ENCODE results near the gene RNF135. TPM values are rescaled to one million over a fixed set of nuclear protein-coding genes. Genes with fewer than 3 reads are reported as not detected.
"Not testable (repeated sequence)": the region's sequence is repeated elsewhere in the genome, so short reads cannot be mapped to it uniquely, and the experiment has no call there.

RNF135 gene
- total RNA-seq, 1 donor = 11.2 TPM

DNA sequence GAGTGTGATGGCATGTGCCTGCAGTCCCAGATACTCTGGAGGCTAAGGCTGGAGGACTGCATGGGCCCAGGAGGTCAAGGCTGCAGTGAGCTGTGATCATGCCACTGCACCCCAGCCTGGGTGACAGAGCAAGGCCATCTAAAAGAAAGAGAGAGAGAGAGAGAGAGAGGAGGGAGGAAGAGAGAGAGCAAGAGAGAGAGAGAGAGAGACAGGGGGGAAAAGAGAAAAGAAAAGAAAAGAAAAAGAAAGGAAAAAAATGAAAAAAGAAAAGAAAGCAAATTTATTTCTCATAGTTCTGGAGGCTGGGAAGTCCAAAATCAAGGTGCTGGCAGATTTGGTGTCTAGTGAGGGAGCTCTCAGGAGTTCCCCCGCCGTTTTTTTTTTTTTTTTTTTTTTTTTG is 33.3 kb downstream of the RNF135 start:
- H3K4me3 ChIP-seq (ENCODE audit: insufficient read depth, low read length) = no peak overlapping the region
- peaks cover 31% of the 10 kb centered on the region for H3K36me3 ChIP-seq (ENCODE audit: insufficient read depth, low read length)
- H2AFZ ChIP-seq (ENCODE audit: low read length) = no peak overlapping the region
- no peaks in the 10 kb centered on the region for H3K9me3 ChIP-seq (ENCODE audit: low read depth, low read length)
- no peak overlapping the region for H3K27ac ChIP-seq (ENCODE audit: low read depth, low read length)
- peaks cover 9% of the 10 kb centered on the region for H3K4me1 ChIP-seq (ENCODE audit: insufficient read depth, low read length)
- TF ChIP-seq, protein P1, sequence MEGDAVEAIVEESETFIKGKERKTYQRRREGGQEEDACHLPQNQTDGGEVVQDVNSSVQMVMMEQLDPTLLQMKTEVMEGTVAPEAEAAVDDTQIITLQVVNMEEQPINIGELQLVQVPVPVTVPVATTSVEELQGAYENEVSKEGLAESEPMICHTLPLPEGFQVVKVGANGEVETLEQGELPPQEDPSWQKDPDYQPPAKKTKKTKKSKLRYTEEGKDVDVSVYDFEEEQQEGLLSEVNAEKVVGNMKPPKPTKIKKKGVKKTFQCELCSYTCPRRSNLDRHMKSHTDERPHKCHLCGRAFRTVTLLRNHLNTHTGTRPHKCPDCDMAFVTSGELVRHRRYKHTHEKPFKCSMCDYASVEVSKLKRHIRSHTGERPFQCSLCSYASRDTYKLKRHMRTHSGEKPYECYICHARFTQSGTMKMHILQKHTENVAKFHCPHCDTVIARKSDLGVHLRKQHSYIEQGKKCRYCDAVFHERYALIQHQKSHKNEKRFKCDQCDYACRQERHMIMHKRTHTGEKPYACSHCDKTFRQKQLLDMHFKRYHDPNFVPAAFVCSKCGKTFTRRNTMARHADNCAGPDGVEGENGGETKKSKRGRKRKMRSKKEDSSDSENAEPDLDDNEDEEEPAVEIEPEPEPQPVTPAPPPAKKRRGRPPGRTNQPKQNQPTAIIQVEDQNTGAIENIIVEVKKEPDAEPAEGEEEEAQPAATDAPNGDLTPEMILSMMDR (IDR thresholded peaks at IDR 0.05; ENCODE audit: extremely low read depth, low read depth, low read length) = no peak
- peaks cover 8% of the 10 kb centered on the region for H3K79me2 ChIP-seq (ENCODE audit: insufficient read depth, low read length)
- H3K4me2 ChIP-seq (ENCODE audit: insufficient read depth, low read length) = no peak overlapping the region
- no peaks in the 10 kb centered on the region for H3K27me3 ChIP-seq (ENCODE audit: insufficient read depth, low read length)
- DNase-seq (ENCODE audit: insufficient read length, low spot score, missing footprints) = no peak
- no peaks in the 10 kb centered on the region for H4K20me1 ChIP-seq (ENCODE audit: insufficient read depth, low read length)

DNA sequence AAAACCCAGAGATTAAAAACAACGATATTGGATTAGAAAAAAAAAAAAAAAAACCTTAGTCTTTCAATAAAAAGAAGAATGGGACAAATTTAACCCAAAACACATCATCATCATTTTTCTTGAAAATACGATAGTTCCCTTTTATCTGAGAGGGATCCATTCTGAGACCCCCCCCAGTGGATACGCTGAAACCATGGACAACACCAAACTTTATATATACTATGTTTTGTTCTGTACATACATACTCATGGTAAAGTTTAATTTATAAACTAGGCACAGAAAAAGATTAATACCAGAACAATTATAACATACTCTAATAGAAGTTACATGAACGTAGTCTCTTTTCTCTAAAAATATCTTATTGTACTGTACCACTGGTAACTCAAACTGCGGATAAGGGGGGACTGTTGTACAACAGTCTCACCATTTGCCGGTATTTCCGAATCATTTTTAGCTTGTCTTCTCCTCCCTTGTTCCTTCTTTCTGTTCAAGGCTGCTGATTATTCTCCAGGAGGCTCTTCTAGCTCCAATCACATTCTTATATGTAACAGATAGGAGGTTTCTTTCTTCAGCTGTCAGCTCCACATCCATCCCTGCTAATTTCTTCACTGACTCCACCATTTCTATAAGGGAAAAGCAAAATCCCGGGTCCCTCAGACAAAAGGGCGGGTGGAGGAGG is 37.0 kb downstream of the RNF135 start:
- peak overlapping the region; percentile 82 for H3K4me3 ChIP-seq (ENCODE audit: insufficient read depth, low read length)
- H3K27ac ChIP-seq (ENCODE audit: low read depth, low read length) = peak overlapping the region; percentile 26
- H3K27me3 ChIP-seq (ENCODE audit: insufficient read depth, low read length) = no peaks in the 10 kb centered on the region
- peaks cover 8% of the 10 kb centered on the region for H3K79me2 ChIP-seq (ENCODE audit: insufficient read depth, low read length)
- peaks cover 13% of the 10 kb centered on the region for H3K36me3 ChIP-seq (ENCODE audit: insufficient read depth, low read length)
- H2AFZ ChIP-seq (ENCODE audit: low read length) = peak overlapping the region; percentile 90
- H3K4me2 ChIP-seq (ENCODE audit: insufficient read depth, low read length) = peak overlapping the region; percentile 79
- no peak for DNase-seq (ENCODE audit: insufficient read length, low spot score, missing footprints)
- TF ChIP-seq, protein P1 (IDR thresholded peaks at IDR 0.05; ENCODE audit: extremely low read depth, low read depth, low read length) = no peak
- H3K9me3 ChIP-seq (ENCODE audit: low read depth, low read length) = no peaks in the 10 kb centered on the region
- peaks cover 26% of the 10 kb centered on the region for H3K4me1 ChIP-seq (ENCODE audit: insufficient read depth, low read length)
- H4K20me1 ChIP-seq (ENCODE audit: insufficient read depth, low read length) = no peaks in the 10 kb centered on the region

DNA sequence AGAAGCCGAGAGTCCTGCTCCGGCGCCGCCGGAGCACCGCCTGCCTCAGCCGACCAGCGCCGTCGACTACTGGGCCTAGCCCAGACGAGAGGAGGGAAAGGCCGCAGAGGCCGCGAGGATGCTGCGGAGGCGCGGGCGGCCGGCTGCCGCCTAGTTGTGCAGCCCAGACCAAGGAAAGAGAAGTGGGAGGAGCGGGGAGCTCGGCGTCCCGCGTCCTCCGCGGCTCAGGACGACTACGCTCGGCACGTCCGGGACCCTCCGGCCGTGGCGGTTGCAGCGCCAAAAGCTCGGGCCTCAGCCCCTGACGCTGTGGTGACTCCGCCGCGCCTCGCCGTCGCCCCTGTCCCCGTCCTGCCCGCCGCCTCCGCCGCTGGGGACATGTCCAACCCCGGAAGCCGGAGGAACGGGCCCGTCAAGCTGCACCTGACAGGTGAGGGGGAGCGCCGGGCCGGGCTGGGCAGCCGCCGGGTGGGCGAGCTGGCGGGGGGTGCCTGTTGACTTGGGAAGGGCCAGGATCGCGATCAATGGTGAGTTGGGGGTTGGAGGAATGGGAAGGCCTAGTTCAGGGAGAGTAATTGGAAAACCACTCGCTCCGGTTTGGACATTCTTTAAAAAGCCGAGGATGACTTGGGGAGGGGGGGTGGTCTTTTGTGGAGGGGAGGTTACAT is 37.7 kb downstream of the RNF135 start:
- TF ChIP-seq, protein P1 (IDR thresholded peaks at IDR 0.05; ENCODE audit: extremely low read depth, low read depth, low read length) = no peak
- no peaks in the 10 kb centered on the region for H4K20me1 ChIP-seq (ENCODE audit: insufficient read depth, low read length)
- peak overlapping the region; percentile 90 for H2AFZ ChIP-seq (ENCODE audit: low read length)
- peaks cover 11% of the 10 kb centered on the region for H3K36me3 ChIP-seq (ENCODE audit: insufficient read depth, low read length)
- H3K4me1 ChIP-seq (ENCODE audit: insufficient read depth, low read length) = peaks cover 26% of the 10 kb centered on the region
- no peaks in the 10 kb centered on the region for H3K27me3 ChIP-seq (ENCODE audit: insufficient read depth, low read length)
- peak; percentile 91 for DNase-seq (ENCODE audit: insufficient read length, low spot score, missing footprints)
- H3K4me2 ChIP-seq (ENCODE audit: insufficient read depth, low read length) = peak overlapping the region; percentile 79
- no peaks in the 10 kb centered on the region for H3K9me3 ChIP-seq (ENCODE audit: low read depth, low read length)
- H3K79me2 ChIP-seq (ENCODE audit: insufficient read depth, low read length) = peaks cover 14% of the 10 kb centered on the region
- peak overlapping the region; percentile 26 for H3K27ac ChIP-seq (ENCODE audit: low read depth, low read length)
- peak overlapping the region; percentile 82 for H3K4me3 ChIP-seq (ENCODE audit: insufficient read depth, low read length)

DNA sequence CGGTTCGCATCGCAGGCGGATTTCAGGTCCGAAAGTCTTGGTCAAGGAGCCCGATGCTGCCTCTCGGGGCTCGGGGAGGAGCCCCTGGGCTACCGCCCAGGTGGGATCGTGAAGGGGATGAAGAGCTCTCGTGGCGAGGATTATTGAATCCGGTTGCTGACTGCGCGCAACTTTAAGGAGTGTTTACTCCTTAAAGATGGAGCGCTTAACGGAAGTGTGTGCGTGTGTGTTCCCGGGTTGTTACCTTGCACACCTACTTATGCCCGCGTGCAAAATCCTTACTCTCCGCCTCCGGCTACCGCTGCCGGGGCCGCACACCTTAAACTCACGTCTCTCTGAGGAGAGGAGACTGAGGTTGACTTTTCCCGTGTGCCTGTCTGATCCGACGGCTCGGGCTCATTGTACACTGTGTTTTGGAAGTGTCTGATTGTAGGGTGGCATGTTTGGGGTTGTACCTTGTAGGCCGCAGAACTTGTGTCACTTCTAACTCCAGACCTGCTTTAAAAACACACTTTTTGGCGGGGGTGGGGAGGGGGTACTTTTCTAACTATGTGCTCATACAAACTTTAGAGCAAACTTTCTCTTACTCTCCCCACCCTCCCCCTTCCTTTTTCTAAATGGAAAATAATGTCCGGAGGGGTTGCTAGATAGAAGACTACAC is 38.3 kb downstream of the RNF135 start:
- peak; percentile 72 for DNase-seq (ENCODE audit: insufficient read length, low spot score, missing footprints)
- H3K4me2 ChIP-seq (ENCODE audit: insufficient read depth, low read length) = peak overlapping the region; percentile 79
- H3K36me3 ChIP-seq (ENCODE audit: insufficient read depth, low read length); H4K20me1 ChIP-seq (ENCODE audit: insufficient read depth, low read length); H3K9me3 ChIP-seq (ENCODE audit: low read depth, low read length); H3K27me3 ChIP-seq (ENCODE audit: insufficient read depth, low read length): not testable (repeated sequence)
- peak overlapping the region; percentile 26 for H3K27ac ChIP-seq (ENCODE audit: low read depth, low read length)
- H3K4me3 ChIP-seq (ENCODE audit: insufficient read depth, low read length) = peak overlapping the region; percentile 82
- peaks cover 20% of the 10 kb centered on the region for H3K79me2 ChIP-seq (ENCODE audit: insufficient read depth, low read length)
- H3K4me1 ChIP-seq (ENCODE audit: insufficient read depth, low read length) = peaks cover 26% of the 10 kb centered on the region
- peak overlapping the region; percentile 90 for H2AFZ ChIP-seq (ENCODE audit: low read length)

DNA sequence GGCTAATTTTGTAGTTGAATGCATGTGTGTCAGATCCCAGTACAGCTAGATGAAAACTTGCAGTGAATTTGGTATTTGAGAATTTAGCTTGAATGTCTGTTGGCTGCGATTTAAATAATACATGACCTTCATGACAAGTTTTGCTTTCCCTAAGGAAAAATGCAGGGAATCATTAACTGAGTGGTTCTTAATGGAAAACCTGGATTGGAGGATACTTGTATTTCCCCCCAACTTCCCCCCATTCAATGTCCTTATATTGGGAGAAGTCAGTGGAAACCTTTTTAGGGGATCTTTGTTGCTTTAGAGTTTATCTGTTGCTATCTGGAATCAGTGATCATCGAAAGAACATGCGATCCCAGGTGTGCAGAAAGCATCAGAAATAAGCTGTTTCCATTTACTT is 39.2 kb downstream of the RNF135 start:
- H3K4me1 ChIP-seq (ENCODE audit: insufficient read depth, low read length) = peaks cover 26% of the 10 kb centered on the region
- H3K4me2 ChIP-seq (ENCODE audit: insufficient read depth, low read length) = peak overlapping the region; percentile 77
- H3K9me3 ChIP-seq (ENCODE audit: low read depth, low read length); H3K27me3 ChIP-seq (ENCODE audit: insufficient read depth, low read length); H4K20me1 ChIP-seq (ENCODE audit: insufficient read depth, low read length); DNase-seq (ENCODE audit: insufficient read length, low spot score, missing footprints); H2AFZ ChIP-seq (ENCODE audit: low read length); H3K36me3 ChIP-seq (ENCODE audit: insufficient read depth, low read length): not testable (repeated sequence)
- H3K27ac ChIP-seq (ENCODE audit: low read depth, low read length) = peak overlapping the region; percentile 53
- peaks cover 26% of the 10 kb centered on the region for H3K79me2 ChIP-seq (ENCODE audit: insufficient read depth, low read length)
- peak overlapping the region; percentile 27 for H3K4me3 ChIP-seq (ENCODE audit: insufficient read depth, low read length)

Measured in osteoblast (primary cell).